HepG2 (cell line): ENCODE results near the gene SYNJ2. TPM values are rescaled to one million over a fixed set of nuclear protein-coding genes. Genes with fewer than 3 reads are reported as not detected.
A peak's percentile ranks its signal among the peaks of the same experiment; 100 is the strongest.

Source experiments
- ATF7-NPFF ChIP-seq: sonication (generic); formaldehyde crosslinking; IDR thresholded peaks from 2 replicates; pipeline ENCODE4 v1.8.1; 2023; ENCODE audit warnings: mild to moderate bottlenecking, low read depth, missing genetic modification reagents, moderate library complexity
- CEBPB ChIP-seq: IDR thresholded peaks from 2 replicates; pipeline ENCODE4 v1.6.1; 2011; ENCODE audit warnings: low read depth, low read length, improper control_type of control experiment, borderline replicate concordance
- DR1 ChIP-seq: sonication (generic); formaldehyde crosslinking; IDR thresholded peaks from 2 replicates; pipeline ENCODE4 v1.8.0; 2021; ENCODE audit warnings: mild to moderate bottlenecking, missing genetic modification reagents, inconsistent platforms
- DRAP1 ChIP-seq: IDR thresholded peaks from 2 replicates; pipeline ENCODE4 v1.6.1; 2016; ENCODE audit warnings: missing genetic modification reagents, missing compliant biosample characterization
- GATAD2A ChIP-seq: IDR thresholded peaks from 2 replicates; pipeline ENCODE4 v1.6.1; 2016
- MXD1 ChIP-seq: sonication (generic); formaldehyde crosslinking; IDR thresholded peaks from 2 replicates; pipeline ENCODE4 v1.4.0; 2020; ENCODE audit warnings: mild to moderate bottlenecking, missing genetic modification reagents
- MYPOP ChIP-seq: sonication (generic); formaldehyde crosslinking; IDR thresholded peaks from 2 replicates; pipeline ENCODE4 v1.8.1; 2023; ENCODE audit warnings: mild to moderate bottlenecking, moderate library complexity, missing genetic modification reagents
- NCOR1 ChIP-seq: fragments of 200-600 bp; sonication (generic); IDR thresholded peaks from 2 replicates; pipeline ENCODE4 v1.7.0; 2017; ENCODE audit warnings: antibody characterized with exemption, low read length, borderline replicate concordance
- RARG ChIP-seq: sonication (generic); formaldehyde crosslinking; IDR thresholded peaks from 2 replicates; pipeline ENCODE4 v1.4.0; 2020; ENCODE audit warnings: low read depth, mild to moderate bottlenecking, missing genetic modification reagents
- ZBTB7B ChIP-seq: sonication (generic); formaldehyde crosslinking; IDR thresholded peaks from 2 replicates; pipeline ENCODE4 v1.4.0; 2020; ENCODE audit warnings: missing genetic modification reagents
- ZC3H13 ChIP-seq: sonication (generic); formaldehyde crosslinking; IDR thresholded peaks from 2 replicates; pipeline ENCODE4 v1.8.1; 2023; ENCODE audit warnings: mild to moderate bottlenecking, missing genetic modification reagents, moderate library complexity
- ZFP82 ChIP-seq: sonication (generic); formaldehyde crosslinking; IDR thresholded peaks from 2 replicates; pipeline ENCODE4 v1.5.1; 2020; ENCODE audit warnings: mild to moderate bottlenecking, missing genetic modification reagents, borderline replicate concordance
- ZNF605 ChIP-seq: sonication (generic); formaldehyde crosslinking; IDR thresholded peaks from 2 replicates; pipeline ENCODE4 v1.8.0; 2022; ENCODE audit warnings: mild to moderate bottlenecking, missing genetic modification reagents
- ZNF616 ChIP-seq: sonication (generic); formaldehyde crosslinking; IDR thresholded peaks from 2 replicates; pipeline ENCODE4 v1.5.0; 2020; ENCODE audit warnings: low read depth, mild to moderate bottlenecking, missing genetic modification reagents
- ZNF639 ChIP-seq: conservative IDR thresholded peaks from 2 replicates; pipeline ENCODE4 v1.6.1; 2018; ENCODE audit warnings: missing genetic modification reagents
- ZNF652 ChIP-seq: IDR thresholded peaks from 2 replicates; pipeline ENCODE4 v1.6.1; 2016; ENCODE audit warnings: low read depth, borderline replicate concordance
- ZNF776 ChIP-seq: sonication (generic); formaldehyde crosslinking; IDR thresholded peaks from 2 replicates; pipeline ENCODE4 v1.4.0; 2020; ENCODE audit warnings: mild to moderate bottlenecking, missing genetic modification reagents
- polyA plus RNA-seq, 8 experiments: library from polyadenylated mRNA; depleted of rRNA in 3 of 8; stranded (reverse) in 7 of 8; unstranded in 1 of 8; fragments of >200 nt; fragmentation: Illumina TruSeq in 4 of 8; extraction: Trizol in 4 of 8; gene quantifications; 2 replicates each; pipeline versions ENCODE4 v1.2.1 to v1.2.3, GENCODE V29; 2011 to 2016; ENCODE audit warnings: low read depth in 4 of 8, missing spikeins in 1 of 8, mixed read lengths in 1 of 8; ENCODE audit not compliant: insufficient read depth in 1 of 8
- total RNA-seq, 5 experiments: library from RNA; depleted of rRNA; stranded (reverse); fragments of >200 nt; fragmentation: Illumina TruSeq; extraction: Trizol; gene quantifications; 2 replicates each; pipeline ENCODE4 v1.2.3, GENCODE V29; 2016; ENCODE audit warnings: low read depth in 1 of 5
- TF ChIP-seq, protein P1 (sequence below): sonication (generic); formaldehyde crosslinking; conservative IDR thresholded peaks from 2 replicates; pipeline ENCODE4 v1.8.1; 2023; ENCODE audit warnings: missing genetic modification reagents
- TF ChIP-seq, protein P2 (sequence below): sonication (generic); formaldehyde crosslinking; conservative IDR thresholded peaks from 2 replicates; pipeline ENCODE4 v1.5.0; 2020; ENCODE audit warnings: missing genetic modification reagents
- TF ChIP-seq, protein P3 (sequence below): sonication (generic); formaldehyde crosslinking; IDR thresholded peaks from 2 replicates; pipeline ENCODE4 v1.4.0; 2020; ENCODE audit warnings: missing genetic modification reagents
- TF ChIP-seq, protein P4 (sequence below): sonication (generic); formaldehyde crosslinking; IDR thresholded peaks from 2 replicates; pipeline ENCODE4 v1.5.0; 2020; ENCODE audit warnings: missing genetic modification reagents

The SYNJ2 gene
- total and polyA plus RNA-seq, 2 of the 13 experiments (the other 11 are each of a cell fraction or from before 2014, with no cell fraction given): 39.1 to 57.6 TPM

- no peak for TF ChIP-seq RARG
- TF ChIP-seq ZNF652 (CRISPR knock-in tag): no peak
- TF ChIP-seq, protein P1, sequence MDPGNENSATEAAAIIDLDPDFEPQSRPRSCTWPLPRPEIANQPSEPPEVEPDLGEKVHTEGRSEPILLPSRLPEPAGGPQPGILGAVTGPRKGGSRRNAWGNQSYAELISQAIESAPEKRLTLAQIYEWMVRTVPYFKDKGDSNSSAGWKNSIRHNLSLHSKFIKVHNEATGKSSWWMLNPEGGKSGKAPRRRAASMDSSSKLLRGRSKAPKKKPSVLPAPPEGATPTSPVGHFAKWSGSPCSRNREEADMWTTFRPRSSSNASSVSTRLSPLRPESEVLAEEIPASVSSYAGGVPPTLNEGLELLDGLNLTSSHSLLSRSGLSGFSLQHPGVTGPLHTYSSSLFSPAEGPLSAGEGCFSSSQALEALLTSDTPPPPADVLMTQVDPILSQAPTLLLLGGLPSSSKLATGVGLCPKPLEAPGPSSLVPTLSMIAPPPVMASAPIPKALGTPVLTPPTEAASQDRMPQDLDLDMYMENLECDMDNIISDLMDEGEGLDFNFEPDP (CRISPR knock-in tag): no peak
- TF ChIP-seq, protein P2, sequence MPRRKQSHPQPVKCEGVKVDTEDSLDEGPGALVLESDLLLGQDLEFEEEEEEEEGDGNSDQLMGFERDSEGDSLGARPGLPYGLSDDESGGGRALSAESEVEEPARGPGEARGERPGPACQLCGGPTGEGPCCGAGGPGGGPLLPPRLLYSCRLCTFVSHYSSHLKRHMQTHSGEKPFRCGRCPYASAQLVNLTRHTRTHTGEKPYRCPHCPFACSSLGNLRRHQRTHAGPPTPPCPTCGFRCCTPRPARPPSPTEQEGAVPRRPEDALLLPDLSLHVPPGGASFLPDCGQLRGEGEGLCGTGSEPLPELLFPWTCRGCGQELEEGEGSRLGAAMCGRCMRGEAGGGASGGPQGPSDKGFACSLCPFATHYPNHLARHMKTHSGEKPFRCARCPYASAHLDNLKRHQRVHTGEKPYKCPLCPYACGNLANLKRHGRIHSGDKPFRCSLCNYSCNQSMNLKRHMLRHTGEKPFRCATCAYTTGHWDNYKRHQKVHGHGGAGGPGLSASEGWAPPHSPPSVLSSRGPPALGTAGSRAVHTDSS (CRISPR knock-in tag): no peak
- TF ChIP-seq NCOR1: no peak
- TF ChIP-seq DRAP1 (CRISPR knock-in tag): no peak
- no peak for TF ChIP-seq ZC3H13 (CRISPR knock-in tag)
- TF ChIP-seq MYPOP (CRISPR knock-in tag): peak; percentile 41; the same call in 1 of the 2 replicates
- TF ChIP-seq ZNF616 (CRISPR knock-in tag): no peak
- TF ChIP-seq ZNF605 (CRISPR knock-in tag): no peak
- TF ChIP-seq ZFP82 (CRISPR knock-in tag): no peak
- no peak for TF ChIP-seq ZBTB7B (CRISPR knock-in tag)
- TF ChIP-seq ZNF639 (CRISPR knock-in tag): no peak
- TF ChIP-seq DR1 (CRISPR knock-in tag): no peak
- TF ChIP-seq, protein P3, sequence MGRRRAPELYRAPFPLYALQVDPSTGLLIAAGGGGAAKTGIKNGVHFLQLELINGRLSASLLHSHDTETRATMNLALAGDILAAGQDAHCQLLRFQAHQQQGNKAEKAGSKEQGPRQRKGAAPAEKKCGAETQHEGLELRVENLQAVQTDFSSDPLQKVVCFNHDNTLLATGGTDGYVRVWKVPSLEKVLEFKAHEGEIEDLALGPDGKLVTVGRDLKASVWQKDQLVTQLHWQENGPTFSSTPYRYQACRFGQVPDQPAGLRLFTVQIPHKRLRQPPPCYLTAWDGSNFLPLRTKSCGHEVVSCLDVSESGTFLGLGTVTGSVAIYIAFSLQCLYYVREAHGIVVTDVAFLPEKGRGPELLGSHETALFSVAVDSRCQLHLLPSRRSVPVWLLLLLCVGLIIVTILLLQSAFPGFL (CRISPR knock-in tag): no peak
- no peak for TF ChIP-seq MXD1 (CRISPR knock-in tag)
- TF ChIP-seq, protein P4, sequence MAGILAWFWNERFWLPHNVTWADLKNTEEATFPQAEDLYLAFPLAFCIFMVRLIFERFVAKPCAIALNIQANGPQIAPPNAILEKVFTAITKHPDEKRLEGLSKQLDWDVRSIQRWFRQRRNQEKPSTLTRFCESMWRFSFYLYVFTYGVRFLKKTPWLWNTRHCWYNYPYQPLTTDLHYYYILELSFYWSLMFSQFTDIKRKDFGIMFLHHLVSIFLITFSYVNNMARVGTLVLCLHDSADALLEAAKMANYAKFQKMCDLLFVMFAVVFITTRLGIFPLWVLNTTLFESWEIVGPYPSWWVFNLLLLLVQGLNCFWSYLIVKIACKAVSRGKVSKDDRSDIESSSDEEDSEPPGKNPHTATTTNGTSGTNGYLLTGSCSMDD: no peak
- peak; percentile 81 for TF ChIP-seq CEBPB
- TF ChIP-seq GATAD2A: 0 out of 2 replicates have a peak, but pooled peaks have one; percentile 49
- TF ChIP-seq ATF7-NPFF: no peak
- no peak for TF ChIP-seq ZNF776
Measured at GRCh38 chr6:157978021-157978783, 3.5 kb upstream of the SYNJ2 start (continued).
